Amygdala (tissue), 56 donors: ENCODE measurements around the gene FUT7.
"Not testable (repeated sequence)": the region's sequence is repeated elsewhere in the genome, so short reads cannot be mapped to it uniquely, and the experiment has no call there.

Experiments
- DNase-seq, 56 donors: peaks; one replicate each; lab custom pipeline; 2025; lab: John Stamatoyannopoulos, UW

The FUT7 gene

DNA sequence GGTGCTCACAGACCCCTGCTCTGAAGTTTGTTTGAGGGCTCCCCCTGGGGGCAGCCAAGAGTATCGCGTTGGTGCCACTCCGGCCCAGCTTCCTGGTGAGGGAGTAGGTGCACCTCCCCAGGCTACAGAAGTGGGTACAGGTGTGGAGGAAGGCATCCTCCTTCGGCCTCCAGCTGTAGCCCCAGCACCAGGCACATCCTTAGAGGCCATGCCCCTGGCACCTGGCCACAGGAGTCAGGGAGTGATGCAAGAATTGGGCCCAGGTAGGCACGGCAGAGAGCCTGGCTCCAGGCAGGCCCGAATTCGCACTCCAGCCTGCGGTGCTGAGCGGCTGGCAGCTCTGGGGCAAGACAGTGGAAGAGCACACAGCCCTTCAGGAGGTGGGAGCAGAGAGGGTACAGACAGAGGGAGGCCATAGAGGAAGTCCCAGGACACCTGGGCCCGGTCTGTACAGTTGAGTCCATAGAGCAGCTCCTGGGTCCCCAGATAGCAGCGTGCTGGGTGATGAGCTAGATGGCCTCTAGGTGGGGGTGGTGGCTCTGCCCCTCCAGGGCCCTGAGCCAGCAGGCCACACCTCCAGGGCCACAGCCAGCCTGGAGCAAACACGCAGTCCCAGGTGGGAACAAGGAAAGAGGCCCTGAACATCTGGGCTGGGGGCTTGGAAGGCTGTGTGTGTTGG, 36.1 kb upstream of the FUT7 start:
- peak in 49 of 56 donors; percentile 20 to 88 (median 56) for DNase-seq

DNA sequence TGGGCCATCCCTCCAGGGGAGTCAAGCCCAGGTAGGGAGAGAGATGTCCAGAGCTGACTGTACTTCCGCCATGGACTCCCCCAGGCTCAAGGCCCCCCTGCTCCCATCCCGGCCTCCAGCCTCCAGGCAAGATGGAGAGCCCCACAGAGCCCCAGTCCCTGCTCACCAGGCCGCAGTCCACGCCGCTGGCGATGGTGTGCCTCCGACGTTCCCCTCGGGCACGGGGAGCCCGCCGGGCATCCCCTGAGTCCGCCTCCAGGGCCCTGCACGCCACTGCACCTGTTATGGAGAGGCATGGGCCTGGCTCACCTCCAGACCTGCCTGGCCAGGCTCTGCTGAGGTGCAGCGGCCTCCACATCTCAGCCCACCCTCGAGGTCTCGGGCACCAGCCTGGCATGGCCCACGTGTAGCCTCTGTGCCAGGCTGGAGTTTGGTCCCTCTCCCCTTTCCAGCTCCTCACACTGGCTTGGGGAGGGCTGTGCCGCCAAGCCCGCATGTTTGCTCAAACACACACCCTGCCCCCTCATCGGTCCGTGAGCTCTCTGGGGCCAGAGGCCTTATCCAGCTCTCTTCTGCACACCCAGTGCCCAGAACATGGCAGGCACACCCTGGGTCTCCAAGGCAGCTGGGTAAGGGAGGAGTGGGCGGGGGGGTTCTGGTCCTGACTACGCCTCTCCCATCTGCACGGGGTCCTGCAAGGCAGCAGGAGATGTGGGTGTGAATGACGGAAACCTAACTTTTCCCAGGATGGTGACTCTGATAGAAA, 34.4 kb upstream of the FUT7 start:
- no peak for DNase-seq

DNA sequence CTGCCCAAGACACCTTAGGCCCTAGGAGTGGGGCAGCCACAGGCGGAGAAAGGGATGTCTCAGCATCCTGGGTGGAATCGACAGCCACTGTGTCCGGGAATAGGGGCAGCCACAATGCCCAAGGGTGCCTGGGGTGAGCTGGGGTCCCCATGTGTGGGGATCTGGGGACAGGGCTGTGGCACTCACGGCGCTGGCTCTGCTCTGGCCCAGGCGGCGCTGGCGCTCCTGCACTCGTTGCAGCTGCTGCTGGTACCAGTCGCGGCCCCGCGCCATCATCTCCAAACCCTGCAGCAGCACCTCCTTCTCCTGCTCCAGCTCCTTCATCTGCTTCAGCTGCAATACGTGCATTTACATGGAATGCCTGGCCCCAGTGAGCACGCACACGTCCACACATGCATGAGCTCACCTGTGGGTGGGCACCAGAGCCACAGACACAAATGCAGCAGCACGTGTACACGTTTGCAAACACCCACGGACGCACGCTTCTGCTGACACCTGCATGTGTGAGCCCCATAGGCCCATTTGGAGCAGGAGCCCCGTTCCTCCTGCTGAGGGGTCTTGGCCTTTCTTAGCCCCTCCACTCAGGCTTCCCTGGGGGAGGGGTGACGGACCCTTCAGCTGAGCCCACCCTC, 33.6 kb upstream of the FUT7 start:
- DNase-seq: no peak

DNA sequence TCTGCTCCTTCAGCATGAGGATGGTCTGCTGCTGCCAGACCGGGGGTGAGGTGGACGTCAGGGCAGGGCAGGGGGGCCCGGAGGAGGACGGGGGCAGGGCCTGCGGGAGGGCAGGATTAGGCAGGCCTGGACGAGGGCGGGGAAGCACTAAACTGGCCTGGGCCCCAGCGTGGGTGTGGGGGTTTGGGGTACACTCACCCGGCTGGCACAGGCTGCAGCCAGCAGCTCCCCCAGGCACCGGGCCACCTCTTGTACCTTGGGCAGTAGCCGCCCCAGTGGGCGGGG, 32.9 kb upstream of the FUT7 start:
- DNase-seq: no peak

DNA sequence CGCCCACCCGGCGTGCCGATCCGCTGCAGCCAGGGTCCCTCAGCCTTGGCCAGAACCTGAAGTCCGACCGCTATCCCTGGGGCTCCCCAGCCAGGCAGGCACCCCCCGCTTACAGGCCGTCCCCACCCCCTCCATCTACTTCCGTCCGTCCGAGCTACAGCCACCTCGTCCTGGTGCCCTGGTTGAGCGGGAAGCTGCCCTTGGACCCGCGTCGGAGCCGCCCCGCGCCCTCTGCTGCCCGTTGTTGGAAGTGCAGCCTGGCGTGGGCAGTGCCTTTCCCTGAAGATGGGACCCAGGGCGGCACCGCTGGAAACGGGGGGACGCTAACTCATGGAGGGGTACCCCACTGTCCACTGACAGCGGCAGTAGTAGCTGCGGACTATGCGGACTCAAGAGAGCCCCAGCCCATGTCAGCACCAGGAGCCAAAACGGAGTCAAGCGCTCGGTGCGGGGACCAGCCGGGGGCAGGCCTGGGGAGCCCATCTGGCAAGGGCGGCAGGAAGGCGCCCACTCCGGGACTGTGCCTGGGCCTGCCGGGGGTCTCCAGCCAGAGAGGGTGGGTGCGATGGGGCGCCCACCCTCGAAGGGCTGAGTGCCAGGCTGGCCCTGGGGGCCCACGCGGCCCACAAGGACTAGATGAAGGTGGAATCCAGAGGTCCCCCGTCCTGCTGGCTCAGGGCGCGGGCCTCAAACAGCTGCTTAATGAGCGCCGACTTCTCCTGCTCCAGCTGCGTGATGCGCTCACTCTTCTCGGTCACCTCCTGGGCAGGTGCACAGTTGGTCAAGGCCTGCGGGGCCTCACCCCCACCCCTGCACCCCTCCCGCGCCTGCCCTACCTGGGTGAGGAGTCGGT, 32.4 kb upstream of the FUT7 start:
- peak in 39 of 56 donors; percentile 9 to 77 (median 41) for DNase-seq

DNA sequence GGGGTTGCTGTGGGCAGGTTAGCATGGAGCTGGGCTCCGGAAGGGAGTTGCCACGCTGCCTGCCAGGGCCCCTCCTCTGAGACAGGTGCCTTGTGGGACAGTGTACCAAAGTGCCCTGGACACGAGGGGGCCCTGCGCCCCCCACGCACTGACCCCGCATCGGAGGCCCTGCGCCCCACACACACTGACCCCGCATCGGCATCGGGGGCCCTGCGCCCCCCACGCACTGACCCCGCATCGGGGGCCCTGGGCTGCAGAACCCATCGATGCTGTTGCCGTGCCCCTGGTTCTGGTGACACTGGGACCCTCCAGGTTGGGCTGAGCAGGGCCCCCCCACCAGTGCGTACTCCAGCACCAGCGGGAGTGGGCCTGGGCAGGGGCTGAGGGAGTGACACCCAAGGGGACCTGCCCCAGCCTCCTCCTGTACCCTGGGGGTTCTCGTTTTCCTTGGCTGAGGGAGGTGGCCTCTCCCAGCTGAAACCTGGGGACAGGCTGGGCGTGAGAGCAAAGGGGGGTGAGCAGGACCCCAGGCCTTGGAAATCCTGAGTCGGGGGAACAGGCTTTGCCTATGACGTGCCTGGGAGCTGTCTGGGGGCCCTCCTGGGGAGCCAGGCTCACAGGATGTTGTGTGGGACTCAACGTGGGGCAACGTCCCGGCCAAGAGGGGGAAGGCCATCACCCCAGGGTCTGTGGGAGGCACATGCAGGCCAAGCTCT, 31.6 kb upstream of the FUT7 start:
- DNase-seq: no peak

DNA sequence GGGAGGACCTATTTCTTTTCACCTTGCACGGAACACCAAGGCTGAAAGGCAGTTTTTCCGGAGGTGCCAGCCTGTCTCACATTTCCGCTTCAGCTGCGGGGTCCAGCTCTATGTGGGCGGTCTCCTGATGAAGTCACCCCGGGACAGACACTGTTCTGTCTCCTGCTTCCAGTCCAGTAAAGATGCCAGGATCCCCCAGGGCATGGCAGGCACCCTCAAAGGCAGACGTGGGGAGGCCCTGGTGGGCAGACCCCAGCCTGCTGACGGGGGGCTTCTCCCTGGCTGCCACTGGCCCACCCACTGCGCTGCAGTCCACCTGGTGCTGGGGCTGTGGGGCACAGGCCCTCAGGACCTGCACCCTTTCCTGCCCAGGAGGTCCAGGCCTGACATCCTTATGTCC, 30.9 kb upstream of the FUT7 start:
- DNase-seq: not testable (repeated sequence)

DNA sequence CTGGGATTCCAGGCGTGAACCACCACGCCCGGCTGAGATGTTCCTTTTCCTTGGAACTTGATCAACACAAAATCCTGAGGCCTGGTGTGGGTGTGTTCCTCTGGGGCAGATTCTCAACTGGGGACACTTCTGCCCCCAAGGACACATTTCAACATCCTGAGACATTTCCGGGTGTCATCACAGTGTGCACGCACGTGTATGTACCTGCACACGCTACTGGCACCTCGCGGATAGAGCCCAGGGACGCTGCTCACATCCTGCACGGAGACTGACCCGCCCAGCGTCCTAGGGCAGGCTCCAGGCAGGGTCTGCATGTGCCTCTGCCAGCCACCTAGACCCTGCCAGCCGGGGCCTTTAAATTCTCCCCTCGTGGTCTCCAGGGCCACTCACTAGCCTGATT, 30.5 kb upstream of the FUT7 start:
- DNase-seq: no peak

DNA sequence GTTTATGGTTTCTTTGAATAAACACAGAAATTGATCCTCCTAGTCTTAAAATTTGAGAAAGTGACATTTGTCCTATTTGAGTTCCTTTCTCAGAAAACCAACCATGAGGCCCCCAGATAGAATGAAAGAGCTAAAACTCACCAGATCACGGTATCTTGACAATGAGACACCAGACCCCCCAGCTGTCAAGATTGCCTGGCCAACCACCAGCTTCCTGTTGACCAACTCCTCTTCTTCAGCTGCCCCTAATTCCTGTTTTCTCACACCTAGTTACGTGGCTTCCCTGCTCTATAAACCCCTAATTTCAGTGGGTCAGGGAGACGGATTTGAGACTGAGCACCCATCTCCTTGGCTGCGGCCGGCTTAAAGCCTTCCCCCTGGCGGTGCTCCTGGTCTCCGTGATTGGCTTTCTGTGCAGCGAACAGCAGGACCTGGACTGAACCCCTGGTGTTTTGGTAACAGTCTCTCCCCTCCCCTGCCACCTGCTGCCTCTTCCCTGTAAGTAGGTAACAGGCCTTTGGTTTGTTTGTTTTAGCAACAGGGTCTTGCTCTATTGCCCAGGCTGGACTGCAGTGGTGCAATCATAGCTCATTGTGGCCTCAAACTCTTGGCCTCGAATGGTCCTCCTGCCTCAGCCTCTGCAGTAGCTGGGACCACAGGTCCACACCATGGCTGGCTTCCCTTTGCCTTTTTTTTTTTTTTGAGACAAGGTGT, 26.8 kb upstream of the FUT7 start:
- no peak for DNase-seq

DNA sequence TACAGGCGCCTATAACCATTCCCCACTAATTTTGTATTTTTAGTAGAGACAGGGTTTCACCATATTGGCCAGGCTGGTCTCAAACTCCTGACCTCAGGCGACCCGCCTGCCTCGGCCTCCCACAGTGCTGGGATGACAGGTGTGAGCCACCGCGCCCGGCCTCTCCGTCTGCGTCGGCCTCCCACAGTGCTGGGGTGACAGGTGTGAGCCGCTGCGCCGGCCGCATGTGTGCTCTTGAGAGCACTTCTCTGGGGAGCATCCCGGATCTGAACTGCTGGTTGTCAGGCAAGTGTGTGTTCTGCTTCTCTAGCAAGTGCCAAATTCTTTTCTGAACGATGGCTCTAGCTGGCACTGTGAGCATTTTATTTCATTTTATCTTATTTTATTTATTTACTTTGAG, 25.7 kb upstream of the FUT7 start:
- DNase-seq: no peak

DNA sequence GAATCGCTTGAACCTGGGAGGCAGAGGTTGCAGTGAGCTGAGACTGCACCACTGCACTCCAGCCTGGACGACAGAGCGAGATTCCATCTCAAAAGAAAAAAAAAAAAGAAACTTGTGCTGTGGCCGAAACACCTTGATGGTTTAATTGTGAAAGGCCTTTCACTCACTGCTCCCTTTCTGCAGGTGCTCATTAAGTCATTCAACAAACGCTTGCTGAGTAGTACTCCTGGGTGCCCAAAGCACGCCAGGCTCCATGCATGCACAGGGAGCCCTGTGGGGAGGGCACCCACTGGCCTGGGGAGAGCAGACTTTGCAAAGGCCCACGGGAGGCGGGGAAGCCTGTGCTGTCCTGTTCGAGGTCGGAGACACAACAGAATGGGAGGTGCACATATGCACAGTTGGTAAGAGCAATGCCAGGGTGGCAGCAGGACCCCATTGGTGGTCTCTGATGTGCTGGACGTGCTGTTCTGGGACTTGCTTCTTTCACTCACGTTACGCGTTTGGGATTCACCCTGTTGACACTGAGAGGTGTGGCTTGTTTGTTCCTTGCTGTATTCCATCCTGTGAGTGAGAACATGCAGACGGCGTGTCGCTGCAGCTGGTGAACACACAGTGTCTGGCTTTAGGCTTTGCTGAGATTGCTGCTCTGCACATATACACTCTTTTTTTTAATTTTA, 25.0 kb upstream of the FUT7 start:
- no peak for DNase-seq

DNA sequence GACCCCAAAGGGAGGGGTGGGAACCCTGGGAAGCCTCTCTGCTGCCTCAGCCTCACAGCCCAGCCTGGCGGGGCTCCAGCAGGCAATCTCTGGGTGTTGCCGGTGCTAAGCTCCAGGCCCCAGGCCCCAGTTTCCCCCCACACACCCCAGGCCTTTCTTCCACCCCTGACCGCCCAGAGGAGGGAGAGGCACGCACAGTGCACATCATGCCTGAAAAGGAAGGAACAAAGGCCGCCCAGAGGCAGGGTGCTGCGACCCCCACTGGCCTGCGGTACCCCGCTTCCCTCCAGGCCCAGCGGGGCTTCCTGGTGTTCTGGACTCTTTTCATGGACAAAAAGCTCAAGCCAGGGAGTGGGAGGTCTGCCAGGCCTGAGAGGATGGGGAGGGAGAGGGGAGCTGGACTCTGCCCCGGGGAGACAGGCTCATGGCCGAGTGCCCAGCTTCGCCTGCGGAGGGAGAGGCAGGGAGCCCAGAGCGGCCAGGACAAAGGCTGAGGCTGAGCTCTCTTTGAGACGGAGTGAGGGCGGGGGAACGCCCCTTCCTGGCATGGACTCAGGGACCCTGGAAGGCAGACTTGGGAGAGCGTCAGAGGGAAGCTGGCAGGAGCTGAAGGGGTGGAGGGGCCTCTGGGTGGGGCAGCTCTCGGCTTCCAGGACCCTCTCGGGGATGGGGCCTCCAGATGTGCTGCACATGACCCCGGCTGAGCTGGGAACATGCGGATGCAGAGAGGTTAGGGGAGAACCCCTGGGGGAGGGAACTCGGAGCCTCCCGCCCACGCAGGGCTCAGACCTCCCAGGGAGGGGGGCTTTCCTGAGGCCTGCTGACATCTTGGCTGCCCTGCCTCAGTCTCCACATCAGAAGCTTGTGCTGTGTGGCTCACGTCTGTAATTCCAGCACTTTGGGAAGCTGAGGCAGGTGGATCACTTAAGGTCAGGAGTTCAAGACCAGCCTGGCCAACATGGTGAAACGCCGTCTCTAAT, 23.8 kb upstream of the FUT7 start:
- DNase-seq: peak; percentile 42 to 97 (median 91)

DNA sequence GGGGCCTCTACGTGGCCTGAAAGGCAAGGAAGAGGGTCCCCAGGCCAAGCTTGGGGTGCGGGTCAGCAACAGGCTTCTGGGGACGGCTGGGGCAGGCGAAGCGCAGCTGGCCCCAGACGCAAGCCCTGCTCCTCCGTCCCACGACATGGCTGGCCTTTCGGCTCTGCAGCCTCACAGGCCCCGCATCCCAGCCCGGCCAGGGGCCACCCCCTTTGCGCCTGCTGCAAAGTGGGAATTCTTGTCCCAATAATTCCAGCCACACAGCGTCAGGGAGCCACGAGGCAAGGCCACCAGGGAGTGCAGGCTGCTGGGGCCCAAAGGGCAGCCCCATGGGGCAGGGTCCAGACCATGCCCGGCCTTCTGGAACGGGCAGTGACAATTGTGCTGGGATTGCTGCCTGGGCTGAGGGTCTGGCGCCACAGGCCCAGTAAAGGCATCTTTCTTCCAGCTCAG, 23.1 kb upstream of the FUT7 start:
- DNase-seq: peak in 31 of 56 donors; percentile 34 to 90 (median 75)

DNA sequence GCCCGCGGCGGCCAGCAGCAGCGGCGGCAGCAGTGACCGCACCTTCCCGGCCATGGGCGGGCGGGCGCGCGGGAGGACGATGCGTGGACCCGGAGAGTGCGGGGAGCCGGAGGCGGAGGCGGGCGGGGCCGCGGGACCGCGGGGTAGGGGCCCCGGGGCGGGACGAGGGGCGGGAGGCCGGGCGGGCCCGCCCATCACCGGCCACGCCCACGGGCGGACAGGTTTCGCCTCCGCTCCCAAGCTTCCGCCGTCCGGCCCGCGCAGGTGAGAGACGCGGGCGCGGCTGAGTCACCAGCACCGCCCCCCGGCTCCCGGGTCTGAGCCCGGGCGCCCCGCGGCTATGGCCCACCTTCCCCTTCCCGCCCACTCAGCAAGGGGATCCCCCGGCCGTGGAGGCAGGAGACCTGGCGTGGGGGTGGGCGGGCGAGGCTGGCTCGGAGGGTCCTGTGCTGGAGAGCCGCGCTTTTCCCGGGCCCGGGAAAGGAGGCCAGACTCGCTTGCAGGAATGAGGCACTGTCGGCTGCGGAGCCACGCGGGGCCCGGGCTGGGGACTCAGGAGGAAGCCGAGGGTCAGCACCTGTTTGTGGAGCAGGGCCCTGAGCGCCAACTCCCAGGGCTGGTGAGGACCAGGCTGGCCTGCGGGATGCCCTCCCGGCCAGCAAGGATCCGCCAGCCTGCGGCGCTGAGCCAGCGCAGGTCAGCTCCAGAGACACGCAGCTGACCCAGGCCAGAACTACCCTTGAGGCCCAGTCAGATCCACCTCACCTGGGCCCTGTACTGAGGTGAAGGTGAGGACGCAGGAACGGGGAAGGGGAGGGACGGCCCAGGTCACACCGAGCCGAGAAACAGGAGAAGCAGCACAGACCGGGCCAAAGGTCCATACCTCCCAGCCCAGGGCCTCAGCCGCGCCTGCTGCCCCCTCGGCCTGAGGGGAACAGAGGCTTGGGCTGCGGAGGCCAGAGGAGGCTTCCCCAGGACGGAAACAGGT, 22.4 kb upstream of the FUT7 start, which contains the start of gene ENTPD2:
Gene ENTPD2, minus strand, starts transcription at position 118 of the 988 bp plus-strand sequence. Its CDS starts 64 bp downstream, at position 54.
- DNase-seq: peak in 2 of 56 donors; percentile 30 to 35

DNA sequence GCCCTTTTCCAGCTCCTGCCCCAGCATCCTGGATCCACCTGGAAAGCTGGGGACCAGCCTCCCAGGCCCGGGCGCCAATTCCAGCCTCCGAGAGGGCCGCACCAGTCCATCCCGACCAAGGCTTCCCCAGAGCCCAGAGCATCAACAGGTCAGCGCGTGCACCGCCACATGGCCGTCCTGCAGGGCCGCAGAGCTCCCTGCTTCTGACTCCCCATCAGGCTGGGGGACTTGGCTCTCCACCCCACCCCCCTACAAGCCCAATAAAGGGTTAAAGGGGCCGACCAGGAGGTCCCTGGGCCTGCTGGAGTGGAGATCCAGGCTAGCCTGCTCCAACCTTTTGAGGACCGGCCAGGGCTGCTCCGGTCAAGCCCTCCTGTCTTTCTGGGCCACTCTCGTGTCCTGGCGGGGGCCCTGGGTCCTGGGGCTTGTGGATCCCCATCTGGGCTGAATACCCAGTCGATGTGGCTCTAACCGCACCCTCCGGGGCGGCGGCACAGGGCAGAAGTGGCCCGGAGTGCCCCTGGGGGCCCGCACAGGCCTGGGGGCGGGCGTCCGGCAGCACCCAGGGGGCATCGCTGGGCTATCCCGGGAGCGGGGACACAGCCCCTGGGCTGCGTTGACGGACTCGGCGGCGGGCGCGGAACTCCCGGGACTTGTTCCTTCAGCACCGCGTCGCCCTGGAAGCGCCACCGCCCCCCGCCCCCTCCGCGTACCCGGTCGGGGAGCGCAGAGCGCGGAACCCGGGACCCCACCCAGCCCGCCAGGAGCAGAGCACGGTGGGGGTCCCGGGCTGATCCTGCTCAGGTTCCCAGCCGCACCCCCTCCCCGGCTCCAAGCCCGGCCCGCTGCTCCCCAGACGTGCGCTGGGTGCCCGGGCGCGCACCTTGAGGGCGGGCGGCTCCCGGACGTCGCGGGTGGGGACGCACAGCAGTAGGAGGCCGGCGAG, 21.4 kb upstream of the FUT7 start:
- DNase-seq: no peak
